Activated T-helper 9 cell treated with anti-CD3 and anti-CD28 coated beads, Interleukin-2, amount 50 U/mL, for 16 hours (primary cell): ENCODE measurements around the gene NUDT19.
"Not testable (repeated sequence)": the region's sequence is repeated elsewhere in the genome, so short reads cannot be mapped to it uniquely, and the experiment has no call there.

Experiments
- DNase-seq: peaks from one replicate; pipeline ENCODE4 v3.0.0-alpha.2; 2020; ENCODE audit warnings: low read depth

NUDT19 gene

DNA sequence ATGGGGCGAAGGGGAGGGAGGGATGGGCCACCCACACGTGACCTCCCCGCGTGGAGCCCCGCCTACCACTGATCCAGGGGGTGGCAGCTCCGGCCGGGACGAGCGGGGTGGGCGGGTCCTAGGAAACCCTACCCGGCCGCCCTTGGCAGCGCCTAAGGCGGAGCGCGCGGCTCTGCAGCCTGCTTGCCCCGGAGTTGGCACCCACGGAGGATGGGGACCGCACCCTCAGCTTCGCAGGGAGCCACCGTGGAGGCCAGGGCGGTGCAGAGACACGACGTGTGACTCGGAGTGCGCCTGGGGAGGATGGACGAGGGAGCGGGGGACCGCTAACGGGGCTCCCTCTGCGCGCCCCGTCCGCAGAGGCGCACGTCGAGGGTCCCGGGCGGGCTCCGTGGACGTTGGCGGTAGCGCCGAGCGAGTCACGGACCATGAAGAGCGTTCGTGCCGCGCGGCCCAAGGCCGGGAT, 15.9 kb upstream of the NUDT19 start, which contains the start of gene RGS9BP:
TSS of gene RGS9BP (plus strand) at position 129 of the 466 bp plus-strand sequence. CDS start 416 bp downstream, outside the sequence.
- peak; percentile 47 for DNase-seq

DNA sequence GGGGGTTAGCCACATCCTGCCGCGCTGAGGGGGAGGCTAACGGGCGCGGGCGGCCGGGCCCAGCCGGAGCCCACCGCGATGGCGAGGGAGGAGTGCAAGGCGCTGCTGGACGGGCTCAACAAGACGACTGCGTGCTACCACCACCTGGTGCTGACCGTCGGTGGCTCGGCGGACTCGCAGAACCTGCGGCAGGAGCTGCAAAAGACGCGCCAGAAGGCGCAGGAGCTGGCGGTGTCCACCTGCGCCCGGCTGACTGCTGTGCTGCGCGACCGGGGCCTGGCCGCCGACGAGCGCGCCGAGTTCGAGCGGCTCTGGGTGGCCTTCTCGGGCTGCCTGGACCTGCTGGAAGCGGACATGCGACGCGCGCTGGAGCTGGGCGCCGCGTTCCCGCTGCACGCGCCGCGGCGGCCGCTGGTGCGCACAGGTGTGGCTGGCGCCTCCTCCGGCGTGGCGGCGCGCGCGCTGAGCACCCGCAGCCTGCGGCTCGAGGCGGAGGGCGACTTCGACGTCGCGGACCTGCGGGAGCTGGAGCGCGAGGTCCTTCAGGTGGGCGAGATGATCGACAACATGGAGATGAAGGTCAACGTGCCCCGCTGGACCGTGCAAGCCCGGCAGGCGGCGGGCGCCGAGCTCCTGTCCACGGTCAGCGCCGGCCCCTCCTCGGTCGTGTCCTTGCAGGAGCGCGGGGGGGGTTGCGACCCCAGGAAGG, 15.3 kb upstream of the NUDT19 start:
- DNase-seq = no peak

DNA sequence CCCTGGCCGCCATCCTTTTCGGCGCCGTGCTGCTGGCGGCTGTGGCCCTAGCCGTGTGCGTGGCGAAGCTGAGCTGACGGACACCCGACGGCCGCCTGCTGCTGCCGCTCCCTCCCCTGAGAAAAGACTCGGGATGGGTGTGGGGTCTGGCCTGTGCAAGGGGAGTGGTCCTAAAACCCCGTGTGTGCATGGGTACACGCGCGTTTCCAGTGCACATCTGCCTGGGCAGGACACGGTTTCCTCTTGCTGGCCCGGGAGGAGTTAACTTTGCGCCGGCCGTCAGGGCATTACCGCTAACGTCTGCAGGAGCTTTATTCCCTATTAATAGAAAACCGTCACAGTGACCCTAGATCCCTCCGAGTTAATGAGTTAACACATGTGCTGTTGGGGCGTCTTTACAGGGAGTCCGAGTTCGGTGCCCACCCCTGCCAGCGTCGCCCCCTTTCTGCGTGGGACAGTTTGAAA, 14.7 kb upstream of the NUDT19 start:
- no peak for DNase-seq

DNA sequence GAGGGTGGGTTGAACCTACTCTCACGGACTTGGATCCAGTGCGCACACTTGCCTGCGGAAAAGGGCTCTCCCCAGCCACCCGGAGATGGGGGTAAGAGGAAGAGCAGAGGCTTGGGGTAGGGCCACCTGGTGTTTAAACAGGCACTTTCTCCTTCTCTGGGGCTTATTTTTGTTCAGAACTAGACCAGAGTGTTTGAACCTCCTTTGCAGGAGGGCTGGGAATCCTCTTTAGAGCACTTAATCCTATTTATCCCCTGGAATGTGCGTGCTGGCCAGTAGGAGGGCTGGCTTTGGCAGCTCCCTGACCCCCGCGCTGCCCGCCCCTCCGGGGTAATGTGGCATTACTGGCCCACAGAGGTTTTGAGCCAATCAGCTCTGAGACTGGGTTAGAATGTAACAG, 14.0 kb upstream of the NUDT19 start:
- DNase-seq = no peak

DNA sequence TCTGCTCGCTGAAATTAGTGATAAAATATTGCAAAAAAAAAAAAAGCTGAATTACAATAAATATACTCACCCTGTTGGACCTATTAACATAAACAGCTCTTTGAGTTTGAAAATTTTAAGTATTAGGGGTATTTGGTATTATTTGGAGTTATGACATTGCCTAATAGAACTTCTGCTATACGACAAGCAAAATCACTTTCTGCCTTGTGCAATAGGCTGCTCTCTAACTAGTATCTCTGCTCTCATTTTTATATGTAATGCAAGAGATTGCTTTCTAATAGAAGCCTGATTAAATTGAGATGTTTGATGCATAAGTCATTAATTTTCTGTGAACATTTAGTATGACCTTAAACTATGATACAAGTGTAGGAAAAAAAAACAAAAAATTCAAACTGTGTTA, 10.6 kb upstream of the NUDT19 start:
- no peak for DNase-seq

DNA sequence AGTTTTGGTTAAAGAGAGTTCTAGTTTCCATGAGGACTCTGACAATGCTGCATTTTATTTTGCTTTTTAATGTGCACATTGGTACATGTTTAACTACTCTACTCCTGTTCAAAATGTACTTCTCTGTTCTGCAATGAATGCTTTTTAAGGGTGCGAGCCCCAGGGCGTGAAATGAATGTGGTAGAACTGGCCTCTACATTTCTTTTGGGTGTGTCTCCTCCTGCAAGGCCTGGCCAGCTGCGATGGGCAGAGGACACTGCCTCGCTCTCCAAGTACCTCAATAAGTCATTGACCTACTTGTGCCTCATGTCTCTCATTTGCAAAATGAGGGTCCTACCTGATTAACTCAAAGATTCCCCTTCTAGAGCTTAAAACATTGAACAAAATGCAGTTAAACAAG, 9.3 kb upstream of the NUDT19 start:
- no peak for DNase-seq

DNA sequence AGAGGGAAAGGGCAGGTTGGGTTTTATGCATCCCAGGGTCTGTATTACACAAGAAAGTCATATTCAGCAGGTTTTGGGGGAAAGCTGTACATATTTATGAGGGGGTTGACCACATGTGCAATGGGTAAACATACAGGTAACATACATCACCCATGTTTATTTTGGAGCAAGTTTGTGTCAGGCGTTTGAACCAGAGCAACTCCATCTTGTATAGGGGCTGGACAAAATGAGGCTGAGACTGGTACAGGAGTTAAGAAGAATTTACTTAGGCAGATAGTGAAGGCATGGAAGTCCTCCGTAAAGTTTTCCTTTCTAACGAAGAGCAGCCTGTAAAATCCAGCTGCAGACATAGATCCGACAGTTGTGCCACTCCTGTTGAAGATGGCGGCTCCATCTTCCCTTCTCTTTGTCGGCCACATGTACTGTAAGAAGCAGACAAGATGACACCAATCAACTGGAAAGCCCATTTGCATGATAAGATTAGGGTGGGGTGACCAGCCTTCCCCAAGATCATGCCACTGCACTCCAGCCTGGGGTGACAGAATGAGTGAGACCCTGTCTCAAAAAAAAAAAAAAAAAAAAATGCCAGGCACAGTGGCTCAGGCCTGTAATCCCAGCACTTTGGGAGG, 4.7 kb upstream of the NUDT19 start:
- no peak for DNase-seq

DNA sequence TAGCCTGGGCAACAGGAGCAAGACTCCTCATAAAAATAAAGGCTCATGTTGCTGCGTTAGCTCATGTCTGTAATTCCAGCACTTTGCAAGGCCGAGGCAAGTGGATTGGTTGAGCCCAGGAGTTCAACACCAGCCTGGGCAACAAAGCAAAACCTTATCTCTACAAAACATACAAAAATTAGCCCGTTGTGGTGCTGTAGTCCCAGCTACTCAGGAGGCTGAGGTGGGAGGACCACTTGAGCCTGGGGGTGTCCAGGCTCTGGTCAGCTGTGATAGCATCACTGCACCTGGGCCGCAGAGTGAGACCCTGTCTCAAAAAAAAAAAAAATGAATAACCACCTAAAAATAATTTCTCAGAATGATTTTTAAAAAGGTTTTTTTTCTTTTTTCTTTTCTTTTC, 3.9 kb upstream of the NUDT19 start:
- DNase-seq = no peak

DNA sequence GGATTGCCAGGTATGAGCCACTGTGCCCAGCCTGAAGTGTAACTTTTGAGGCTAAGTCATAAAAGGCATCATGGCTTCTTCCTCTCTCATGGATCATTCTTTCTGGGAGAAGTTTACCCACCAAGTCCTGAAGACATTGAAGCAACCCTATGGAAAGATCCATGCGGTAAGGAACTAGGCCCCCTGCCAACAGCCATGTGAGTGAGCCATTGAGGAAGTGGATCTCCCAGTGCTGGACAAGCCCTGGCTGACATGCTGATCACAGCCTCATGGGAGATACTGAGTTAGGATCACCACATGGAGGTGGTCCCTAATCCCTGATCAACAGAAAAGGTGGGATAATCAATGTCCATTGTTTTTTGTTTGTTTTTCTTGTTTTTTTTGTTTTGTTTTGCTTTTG, 3.3 kb upstream of the NUDT19 start:
- DNase-seq = no peak

DNA sequence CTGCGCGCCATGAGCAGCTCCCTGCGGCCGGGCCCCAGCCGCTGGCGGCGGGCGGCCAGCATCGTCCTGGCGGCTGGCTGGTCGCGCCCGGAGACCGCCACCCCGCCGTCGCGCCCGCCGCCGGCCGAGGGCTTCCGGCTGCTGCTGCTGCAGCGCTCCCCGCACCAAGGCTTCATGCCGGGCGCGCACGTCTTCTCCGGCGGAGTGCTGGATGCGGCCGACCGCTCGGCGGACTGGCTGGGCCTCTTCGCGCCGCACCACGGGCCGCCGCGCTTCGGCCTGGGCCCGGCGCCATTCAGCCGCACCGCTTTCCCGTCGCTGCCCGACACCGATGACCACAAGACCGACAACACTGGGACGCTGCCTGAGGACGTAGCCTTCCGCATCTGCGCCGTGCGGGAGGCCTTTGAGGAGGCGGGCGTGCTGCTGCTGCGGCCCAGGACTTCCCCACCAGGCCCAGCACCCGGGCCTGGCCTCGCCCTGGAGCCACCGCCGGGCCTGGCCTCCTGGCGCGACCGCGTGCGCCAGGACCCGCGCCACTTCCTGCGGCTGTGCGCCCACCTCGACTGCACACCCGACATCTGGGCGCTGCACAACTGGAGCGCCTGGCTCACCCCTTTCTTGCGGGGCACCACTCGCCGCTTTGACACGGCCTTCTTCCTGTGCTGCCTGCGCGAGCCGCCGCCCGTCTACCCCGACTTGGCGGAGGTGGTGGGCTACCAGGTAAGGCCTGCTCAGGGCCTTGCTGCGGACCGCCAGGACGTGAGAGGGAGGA, 518 bp downstream of the NUDT19 start:
- peak; percentile 39 for DNase-seq

DNA sequence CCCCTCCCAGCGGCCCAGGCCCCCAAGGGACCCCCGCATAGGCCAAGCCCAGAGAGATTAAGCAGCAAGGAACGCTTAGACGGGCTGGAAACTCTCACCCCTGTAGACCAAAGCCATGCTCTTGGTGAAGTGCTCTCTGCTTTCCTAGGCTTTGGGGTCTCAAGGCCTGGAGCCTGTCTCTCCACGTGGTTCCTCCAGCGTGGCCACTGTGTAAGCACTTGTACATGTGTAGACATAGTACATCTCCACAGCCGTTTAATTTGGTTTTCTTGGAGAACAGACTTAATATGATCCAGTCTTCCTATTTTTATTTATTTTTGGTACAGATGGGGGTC, 1.1 kb downstream of the NUDT19 start:
- no peak for DNase-seq

DNA sequence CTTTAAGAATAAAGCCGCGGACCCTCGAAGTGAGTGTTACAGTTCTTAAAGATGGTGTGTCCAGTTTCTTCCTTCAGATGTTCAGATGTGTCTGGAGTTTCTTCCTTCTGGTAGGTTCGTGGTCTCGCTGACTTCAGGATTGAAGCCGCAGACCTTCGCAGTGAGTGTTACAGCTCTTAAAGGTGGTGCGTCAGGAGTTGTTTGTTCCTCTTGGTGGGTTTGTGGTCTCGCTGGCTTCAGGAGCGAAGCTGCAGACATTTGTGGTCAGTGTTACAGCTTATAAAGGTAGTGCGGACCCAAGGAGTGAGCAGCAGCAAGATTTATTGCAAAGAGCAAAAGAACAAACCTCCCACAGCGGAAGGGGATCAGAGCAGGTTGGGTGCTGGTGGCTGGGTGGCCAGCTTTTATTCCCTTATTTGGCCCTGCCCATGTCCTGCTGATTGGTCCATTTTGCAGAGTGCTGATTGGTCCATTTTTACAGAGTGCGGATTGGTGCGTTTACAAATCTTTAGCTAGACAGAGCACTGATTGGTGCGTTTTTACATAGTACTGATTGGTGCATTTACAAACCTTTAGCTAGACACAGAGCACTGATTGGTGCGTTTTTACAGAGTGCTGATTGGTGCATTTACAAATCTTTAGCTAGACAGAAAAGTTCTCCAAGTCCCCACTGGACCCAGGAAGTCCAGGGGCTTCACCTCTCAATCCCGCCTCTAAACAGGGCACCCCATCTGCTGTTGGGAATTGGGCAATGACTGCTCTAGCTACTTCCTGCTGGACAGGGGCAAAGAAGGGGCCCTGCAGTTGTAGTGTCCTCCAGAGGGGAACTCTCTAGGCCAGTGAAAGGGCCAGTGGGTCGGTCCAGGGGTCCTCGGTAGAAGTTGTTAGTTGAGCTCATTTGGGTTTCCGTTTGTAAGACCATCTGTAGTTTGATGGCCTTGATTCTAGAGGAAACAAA, 1.8 kb downstream of the NUDT19 start:
- DNase-seq = not testable (repeated sequence)

DNA sequence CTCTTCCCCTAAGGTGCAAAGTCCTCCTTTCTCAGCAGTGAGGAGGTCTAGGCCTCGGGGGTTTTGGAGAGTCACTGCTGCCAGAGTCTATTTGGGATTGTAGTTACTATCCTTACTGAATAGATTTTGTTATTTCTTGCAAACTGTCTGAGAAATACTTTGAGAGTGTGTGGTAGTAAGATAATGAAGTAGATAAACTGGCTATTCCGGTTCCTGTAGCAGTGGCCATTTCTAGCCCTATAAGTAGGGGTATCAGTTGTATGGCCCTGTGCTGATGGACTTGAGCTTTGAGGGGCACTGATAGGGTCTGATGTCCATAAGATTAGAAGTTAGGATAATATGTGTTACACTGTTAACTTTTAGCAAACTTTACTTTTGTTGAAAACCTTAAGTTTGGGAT, 2.7 kb downstream of the NUDT19 start:
- not testable (repeated sequence) for DNase-seq

DNA sequence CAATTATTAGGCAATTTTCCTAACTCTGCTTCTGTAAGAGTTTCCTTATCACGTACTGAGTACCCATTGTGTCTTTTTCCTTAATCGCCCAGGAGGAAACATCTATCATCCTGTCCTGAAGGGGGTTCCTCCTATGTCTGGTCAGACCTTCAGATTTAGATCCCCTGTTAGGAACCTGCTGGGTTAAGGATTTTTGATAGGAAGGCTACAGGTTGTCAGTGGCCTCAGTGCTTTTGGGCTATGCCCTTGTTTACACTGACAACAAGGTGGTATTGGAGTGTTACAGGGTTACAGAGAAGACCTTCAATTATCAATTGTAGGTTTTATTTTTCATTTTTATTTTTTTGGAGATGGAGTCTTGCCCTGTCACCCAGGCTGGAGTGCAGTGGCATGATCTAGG, 3.2 kb downstream of the NUDT19 start:
- not testable (repeated sequence) for DNase-seq

DNA sequence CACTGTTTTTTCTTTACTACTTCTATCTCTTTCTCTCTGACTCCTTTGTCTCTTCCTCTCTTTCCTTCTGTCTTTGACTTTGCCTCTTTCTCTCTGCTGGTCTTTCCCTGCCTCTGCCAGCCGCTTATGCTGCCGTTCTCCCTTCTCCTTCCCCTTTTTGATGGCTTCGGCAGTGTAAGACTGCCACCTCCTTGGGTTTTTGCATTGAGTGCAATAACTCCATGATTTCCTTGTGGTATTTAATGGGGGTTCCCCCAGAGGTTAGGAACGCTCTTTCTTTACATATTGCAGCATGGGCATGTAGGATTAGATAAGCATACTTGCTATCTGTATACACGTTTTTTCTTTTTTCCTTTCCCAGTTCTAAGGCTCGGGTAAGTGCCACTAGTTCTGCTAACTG, 3.9 kb downstream of the NUDT19 start:
- DNase-seq = not testable (repeated sequence)

DNA sequence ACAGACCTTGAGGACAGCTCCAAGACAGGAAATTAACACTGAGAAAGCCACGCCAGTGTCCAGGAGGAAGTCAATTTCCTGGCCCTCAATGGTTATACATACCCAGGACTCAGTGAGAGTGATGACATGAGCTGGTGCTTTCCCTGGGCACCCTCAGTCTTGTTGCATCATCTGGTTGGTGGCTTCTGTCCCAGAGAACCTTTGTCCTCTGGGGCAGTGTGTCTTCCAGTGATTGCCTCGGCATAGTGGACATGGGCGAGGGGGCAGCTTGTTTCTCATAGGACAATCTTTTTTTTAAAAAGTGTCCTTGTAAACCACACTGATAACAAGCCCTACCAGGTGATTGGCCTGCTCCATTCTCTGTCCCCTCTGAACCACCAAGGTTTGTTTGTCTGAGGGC, 5.2 kb downstream of the NUDT19 start:
- not testable (repeated sequence) for DNase-seq

DNA sequence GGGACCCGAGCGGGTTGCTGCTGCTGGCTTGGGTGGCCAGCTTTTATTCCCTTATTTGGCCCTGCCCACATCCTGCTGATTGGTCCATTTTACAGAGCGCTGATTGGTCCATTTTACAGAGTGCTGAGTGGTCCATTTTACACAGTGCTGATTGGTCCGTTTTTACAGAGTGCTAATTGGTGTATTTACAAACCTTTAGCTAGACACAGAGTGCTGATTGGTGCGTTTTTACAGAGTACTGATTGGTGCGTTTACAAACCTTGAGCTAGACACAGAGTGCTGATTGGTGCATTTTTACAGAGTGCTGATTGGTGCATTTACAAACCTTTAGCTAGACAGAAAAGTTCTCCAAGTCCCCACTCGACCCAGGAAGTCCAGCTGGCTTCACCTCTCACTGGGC, 8.5 kb downstream of the NUDT19 start:
- DNase-seq = not testable (repeated sequence)

DNA sequence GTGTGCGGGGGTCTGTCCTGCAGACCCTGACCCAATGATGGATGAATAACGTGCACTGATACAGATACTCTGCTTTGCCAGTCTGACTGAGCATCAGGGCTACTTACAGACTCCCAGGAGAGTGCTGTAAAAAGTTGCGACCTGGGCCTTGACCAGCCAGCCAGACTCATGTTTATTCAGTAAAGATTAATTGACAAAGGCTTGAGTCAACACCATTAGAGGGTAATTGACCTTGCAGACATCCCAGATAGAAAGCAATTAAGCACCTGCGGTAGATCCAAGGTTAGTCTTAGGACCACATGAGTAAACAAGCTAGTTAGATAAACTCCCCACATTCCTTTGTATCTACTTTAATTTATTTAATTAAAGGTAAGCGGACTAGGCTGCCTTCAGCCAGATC, 10.4 kb downstream of the NUDT19 start:
- no peak for DNase-seq

DNA sequence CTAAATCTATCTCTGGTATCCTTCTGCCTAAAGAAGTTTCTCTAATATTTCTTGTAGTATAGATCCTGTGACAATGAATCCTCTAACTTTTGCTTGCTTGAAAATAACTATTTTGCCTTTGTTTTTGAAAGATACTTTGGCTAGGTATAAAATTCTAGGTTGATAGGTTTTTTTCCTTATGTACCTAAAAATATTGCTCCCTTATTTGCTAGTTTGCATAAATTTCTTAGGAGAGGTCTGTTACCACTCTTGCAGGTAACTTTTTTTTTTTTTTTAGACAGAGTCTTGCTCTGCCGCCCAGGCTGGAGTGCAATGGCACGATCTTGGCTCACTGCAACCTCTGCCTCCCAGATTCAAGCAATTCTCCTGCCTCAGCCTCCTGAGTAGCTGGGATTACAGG, 12.4 kb downstream of the NUDT19 start:
- DNase-seq = not testable (repeated sequence)

DNA sequence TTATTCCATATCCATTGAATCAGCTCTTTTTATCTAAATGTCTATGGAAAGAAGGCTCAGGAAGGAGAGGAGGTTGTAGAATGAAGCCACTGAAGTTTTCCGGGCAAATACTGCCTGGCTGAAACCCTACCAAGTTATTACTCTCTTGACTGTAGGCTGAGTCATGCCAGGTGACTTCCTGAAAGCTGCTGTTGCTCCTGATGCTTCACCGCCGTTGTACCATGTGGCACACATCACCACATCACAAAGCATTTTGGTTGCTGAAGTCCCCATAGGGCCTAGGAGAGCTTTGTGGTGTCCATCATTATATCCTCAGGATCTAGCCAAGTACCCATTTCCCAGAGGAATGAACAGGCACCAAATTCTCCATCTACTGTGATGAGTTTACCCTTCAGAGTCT, 16.8 kb downstream of the NUDT19 start:
- DNase-seq = no peak

DNA sequence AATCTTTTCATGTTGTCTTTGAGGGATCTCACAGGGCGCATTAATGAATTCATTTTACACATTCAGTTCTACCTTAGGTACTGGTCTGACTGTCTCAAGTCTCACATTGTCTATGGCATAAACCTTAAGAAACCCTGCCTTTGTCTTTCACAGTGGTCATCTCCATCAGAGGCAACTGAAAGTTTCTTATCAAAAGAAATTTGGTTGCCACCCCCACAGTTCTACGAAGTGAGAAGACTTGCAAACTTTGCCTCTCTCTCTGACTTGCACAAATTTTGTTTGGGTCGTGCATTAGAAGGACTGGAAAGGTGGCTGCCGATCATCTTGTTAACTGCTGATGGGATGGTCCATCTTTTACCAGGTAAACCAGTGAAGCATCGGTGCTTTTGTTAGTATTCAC, 17.4 kb downstream of the NUDT19 start:
- no peak for DNase-seq

DNA sequence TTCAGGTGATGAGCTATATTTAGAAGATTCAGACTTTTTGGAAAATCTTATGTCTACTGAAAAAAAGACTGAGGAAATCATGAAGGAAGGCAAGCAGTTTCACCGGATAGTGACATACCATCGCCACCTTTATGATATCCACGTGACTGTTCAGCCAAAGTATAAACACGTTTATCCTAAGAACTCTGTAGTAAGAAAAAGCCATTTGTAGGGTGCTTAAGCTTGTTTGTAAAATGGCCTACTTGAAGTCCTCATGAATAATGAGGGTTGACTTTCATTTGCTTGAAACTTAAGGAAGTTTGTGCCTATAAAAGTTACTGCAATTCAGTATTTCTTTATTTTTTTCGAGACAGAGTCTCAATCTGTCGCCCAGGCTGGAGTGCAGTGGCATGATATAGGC, 20.1 kb downstream of the NUDT19 start:
- DNase-seq = no peak
